HG03064 (cell line): ENCODE results near the gene KSR2.
"Not testable (repeated sequence)": the region's sequence is repeated elsewhere in the genome, so short reads cannot be mapped to it uniquely, and the experiment has no call there.

Experiments used
- ATAC-seq: cut with Tn5 transposase; IDR thresholded peaks from one replicate; pipeline ENCODE4 v1.9.1; 2021; ENCODE audit warnings: low read depth; ENCODE audit not compliant: unreplicated experiment

KSR2 gene

DNA sequence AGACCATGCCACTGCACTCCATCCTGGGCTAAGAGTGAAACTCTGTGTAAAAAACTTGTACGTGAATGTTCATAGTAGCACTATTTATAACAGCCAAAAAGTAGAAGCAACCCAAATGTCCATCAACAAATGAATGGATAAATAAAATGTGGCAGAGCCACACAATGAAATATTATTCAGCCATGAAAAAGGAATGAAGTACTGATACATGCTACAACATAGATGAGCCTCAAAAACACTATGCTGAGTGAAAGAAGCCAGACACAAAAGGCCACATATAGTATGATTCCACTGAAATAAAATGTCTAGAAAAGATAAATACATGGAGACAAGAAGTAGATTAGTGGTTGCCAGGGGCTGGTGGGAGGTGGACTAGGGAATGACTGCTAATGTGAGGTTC is 72.8 kb downstream of the KSR2 start:
- no peak for ATAC-seq

- ATAC-seq, result no peak
Observed at GRCh38 chr12:117892441-117892840, 76.3 kb downstream of the KSR2 start.

DNA sequence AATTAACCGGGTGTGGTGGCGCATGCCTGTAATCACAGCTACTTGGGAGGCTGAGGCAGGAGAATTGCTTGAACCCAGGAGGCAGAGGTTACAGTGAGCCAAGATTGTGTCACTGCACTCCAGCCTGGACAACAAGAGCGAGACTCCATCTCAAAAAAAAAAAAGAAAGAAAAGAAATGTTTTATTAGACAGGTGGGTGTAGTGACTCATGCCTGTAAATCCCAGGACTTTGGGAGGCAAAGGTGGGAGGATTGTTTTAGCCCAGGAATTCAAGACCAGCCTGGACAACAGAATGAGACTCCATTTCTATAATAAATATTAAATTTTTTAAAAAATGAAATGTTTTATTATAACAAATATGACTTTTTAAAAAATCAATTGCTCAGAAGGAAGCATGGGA is 77.5 kb downstream of the KSR2 start:
- not testable (repeated sequence) for ATAC-seq

- no peak for ATAC-seq
Observed at GRCh38 chr12:117890644-117891043, 78.1 kb downstream of the KSR2 start.

- no peak for ATAC-seq
Observed at GRCh38 chr12:117890137-117890536, 78.7 kb downstream of the KSR2 start.

DNA sequence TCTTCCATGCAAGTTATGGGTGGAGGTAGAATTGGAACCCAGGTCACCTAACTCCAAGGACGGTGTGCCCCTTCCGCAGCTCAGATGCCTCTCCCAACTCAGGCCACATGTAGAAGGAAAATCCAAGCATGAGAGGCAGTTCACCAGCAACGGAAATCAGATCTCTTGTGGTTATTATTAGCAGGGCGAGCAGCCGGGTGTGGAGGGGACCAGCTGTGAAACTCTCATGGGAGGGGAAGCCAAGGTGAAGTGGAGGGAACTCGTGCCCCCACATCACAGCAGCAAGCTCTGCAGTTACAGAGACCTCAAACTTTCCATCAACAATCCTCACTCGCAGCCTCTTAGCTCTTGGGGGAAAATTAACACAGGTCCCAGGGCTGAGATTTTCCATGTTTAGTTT is 79.7 kb downstream of the KSR2 start:
- ATAC-seq, result no peak

DNA sequence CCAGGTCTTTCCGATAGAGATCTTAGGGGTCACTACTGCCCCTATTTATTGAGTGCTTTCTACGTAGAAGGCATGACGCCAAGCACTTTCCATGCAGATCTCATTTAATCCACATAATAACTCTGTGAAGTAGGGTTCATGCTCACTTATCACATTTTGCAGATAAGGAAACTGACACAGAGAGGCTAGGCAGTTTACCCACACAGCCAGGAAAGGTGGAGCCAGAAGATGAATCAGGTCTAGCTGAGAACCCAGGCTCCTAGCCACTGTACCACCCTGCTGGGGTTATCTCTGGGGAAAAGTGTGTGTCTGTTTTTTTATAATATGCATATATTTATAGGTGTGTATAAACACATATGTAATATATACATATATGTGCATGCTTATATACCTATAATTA is 83.6 kb downstream of the KSR2 start:
- ATAC-seq, result no peak

GRCh38 chr12:117884161-117884560 is 84.6 kb downstream of the KSR2 start:
- no peak for ATAC-seq

GRCh38 chr12:117882603-117883184 is 86.1 kb downstream of the KSR2 start:
- ATAC-seq, result no peak

DNA sequence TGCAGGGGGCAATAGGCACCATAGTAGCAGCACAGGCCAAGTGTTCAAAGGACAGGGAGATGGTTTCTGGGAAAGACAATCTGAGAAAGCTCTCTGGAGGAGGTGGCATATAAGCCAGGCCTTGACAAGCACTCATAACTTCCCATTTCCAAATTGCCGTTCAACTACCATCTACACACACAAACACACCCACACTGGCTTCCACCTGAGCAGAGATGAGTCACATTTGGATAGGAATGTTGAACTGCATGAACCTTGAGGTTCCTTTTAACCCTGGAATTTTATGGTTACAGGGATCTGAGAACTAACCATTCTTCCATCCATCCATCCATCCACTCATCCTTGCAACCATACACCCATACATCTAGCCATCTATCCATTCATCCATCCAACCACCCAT is 86.6 kb downstream of the KSR2 start:
- no peak for ATAC-seq

- no peak for ATAC-seq
Observed at GRCh38 chr12:117881517-117881916, 87.3 kb downstream of the KSR2 start.

GRCh38 chr12:117878605-117879004 is 90.2 kb downstream of the KSR2 start:
- ATAC-seq, result no peak

DNA sequence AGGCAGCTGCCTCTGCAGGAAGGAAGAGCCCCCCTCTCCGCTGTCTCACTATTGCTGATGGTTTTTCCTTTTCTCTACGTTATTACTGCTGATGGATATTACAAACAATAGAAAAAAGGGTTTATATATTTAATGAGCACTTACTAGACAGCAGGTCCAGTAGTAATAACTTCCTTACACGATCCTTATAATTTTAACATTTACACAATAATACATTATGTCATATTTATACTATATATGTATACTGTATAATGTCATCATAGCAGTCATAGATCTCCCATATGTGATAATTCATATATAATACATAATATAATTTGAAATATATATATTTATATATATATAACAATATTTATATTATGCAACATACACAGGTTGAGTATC is 92.4 kb downstream of the KSR2 start:
- ATAC-seq, result no peak

GRCh38 chr12:117875744-117876435 is 92.9 kb downstream of the KSR2 start:
- no peak for ATAC-seq

GRCh38 chr12:117874842-117875434 is 93.9 kb downstream of the KSR2 start:
- no peak for ATAC-seq

- ATAC-seq, result not testable (repeated sequence)
Observed at GRCh38 chr12:117874198-117874597, 94.6 kb downstream of the KSR2 start.

DNA sequence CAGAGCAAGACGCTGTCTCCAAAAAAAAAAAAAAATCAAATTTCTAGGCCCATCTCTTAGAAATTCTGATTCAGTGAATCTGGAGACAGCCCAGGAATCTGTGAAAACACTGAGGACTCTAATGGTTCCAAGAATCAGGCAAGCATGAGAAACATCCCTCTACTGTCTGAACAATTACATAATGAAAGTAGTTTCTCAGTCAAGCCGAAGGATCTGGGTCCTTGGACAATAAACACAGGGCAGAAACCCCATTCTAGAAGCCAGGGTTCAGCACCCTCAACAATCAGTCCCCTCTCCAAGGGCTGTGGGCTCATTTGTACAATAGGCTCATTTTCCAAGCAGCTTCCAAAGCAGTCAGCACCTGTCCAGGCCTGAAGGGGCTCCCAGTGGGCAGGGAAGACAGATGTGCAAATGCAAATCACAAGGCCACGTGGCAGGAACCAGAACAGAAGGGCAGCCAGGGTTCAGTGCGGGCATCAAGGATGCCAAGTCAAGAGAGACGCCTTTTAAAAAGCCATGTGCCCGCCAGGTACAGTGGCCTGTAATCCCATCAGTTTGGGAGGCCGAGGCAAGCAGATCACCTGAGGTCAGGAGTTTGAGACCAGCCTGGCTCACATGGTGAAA is 96.1 kb downstream of the KSR2 start:
- no peak for ATAC-seq

GRCh38 chr12:117869551-117869950 is 99.2 kb downstream of the KSR2 start:
- ATAC-seq, result no peak

DNA sequence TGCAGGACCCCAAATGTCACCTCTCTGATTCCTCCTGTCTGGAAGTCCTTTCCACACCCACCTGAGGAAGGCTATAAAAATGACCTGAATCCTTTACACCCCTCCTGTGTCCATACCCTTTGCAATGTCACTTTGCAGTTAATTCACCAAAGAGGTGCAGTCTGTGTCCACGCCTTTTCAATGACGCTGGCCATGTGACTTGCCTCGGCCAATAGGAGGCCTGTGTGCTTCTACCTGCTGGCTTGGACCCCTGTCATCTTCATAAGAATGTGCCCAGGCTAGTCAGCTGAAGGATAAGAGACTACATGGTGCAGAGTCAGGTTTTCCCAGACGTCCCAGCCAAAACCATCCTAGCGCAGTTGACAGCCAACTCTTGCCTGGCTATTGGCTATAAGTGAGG is 101.4 kb downstream of the KSR2 start:
- no peak for ATAC-seq

GRCh38 chr12:117865505-117865904 is 103.3 kb downstream of the KSR2 start:
- ATAC-seq, result no peak

- no peak for ATAC-seq
Observed at GRCh38 chr12:117863002-117863709, 105.6 kb downstream of the KSR2 start.
